Caco-2 (cell line): Measurements from ENCODE around the gene MPIG6B. TPM values are rescaled to one million over a fixed set of nuclear protein-coding genes. Genes with fewer than 3 reads are reported as not detected.

Source experiments
- BruUV-seq: library from RNA; stranded (reverse); fragments of 400-500 nt; replicated peaks from 2 replicates; lab custom pipeline; 2021; lab: Mats Ljungman, UMichigan
- CTCF ChIA-PET: fragments of 300-600 bp; sonication (Branson Sonifier 250); formaldehyde crosslinking; loops from one replicate; lab custom pipeline; 2022; ENCODE audit warnings: antibody characterized with exemption; lab: Charles Lee
- POLR2A ChIA-PET: fragments of 300-600 bp; sonication (Branson Sonifier 250); formaldehyde crosslinking; loops from one replicate; lab custom pipeline; 2022; ENCODE audit warnings: antibody characterized with exemption; lab: Charles Lee
- DNase-seq, 2 experiments: peaks; one replicate each; pipeline versions ENCODE4 v3.0.0 to v3.0.0-alpha.2; 2020 to 2022
- H3K27me3 ChIP-seq: replicated peaks from 2 replicates; pipeline ENCODE4 v1.6.0; 2011; ENCODE audit warnings: low read length; ENCODE audit not compliant: control insufficient read depth, insufficient read depth
- H3K36me3 ChIP-seq: 2 replicates; pipeline ENCODE4 v1.5.1; 2011; ENCODE audit warnings: low read length; ENCODE audit not compliant: control insufficient read depth, insufficient read depth
- H3K4me1 ChIP-seq: fragments of 250-450 bp; sonication (Bioruptor Pico); 2 replicates; pipeline ENCODE4 v1.5.1; 2020; ENCODE audit warnings: mild to moderate bottlenecking
- H3K4me3 ChIP-seq: 2 replicates; pipeline ENCODE4 v1.5.1; 2011; ENCODE audit warnings: low read depth, mild to moderate bottlenecking, control low read depth, low read length
- H3K9me3 ChIP-seq: fragments of 250-450 bp; sonication (Bioruptor Pico); 2 replicates; pipeline ENCODE4 v1.5.1; 2020; ENCODE audit warnings: mild to moderate bottlenecking, moderate library complexity
- H3K27ac Mint-ChIP-seq: one replicate; pipeline ENCODE4 v1.8.0; 2022; ENCODE audit warnings: mixed read lengths; ENCODE audit not compliant: unreplicated experiment
- H3K27me3 Mint-ChIP-seq: one replicate; pipeline ENCODE4 v1.8.0; 2022; ENCODE audit warnings: mixed read lengths; ENCODE audit not compliant: insufficient read depth, unreplicated experiment
- H3K36me3 Mint-ChIP-seq: one replicate; pipeline ENCODE4 v1.8.0; 2022; ENCODE audit warnings: mild to moderate bottlenecking, mixed read lengths; ENCODE audit not compliant: insufficient read depth, unreplicated experiment
- H3K4me1 Mint-ChIP-seq: one replicate; pipeline ENCODE4 v1.8.0; 2022; ENCODE audit warnings: low read depth, mixed read lengths; ENCODE audit not compliant: unreplicated experiment
- H3K4me3 Mint-ChIP-seq: one replicate; pipeline ENCODE4 v1.8.0; 2022; ENCODE audit warnings: mild to moderate bottlenecking, moderate library complexity, mixed read lengths; ENCODE audit not compliant: unreplicated experiment
- H3K9me3 Mint-ChIP-seq: one replicate; pipeline ENCODE4 v1.8.0; 2022; ENCODE audit warnings: mixed read lengths; ENCODE audit not compliant: unreplicated experiment
- intact Hi-C: fragments of 100-400 bp; cut with micrococcal nuclease; formaldehyde crosslinking; loops from one replicate; pipeline ENCODE4 v1.10.0; 2022; ENCODE audit not compliant: unreplicated experiment
- total RNA-seq: library from RNA; stranded (reverse); gene quantifications from 2 replicates; pipeline ENCODE4 v1.2.3, GENCODE V29; 2022
- TF ChIP-seq, protein P1 (sequence below), 2 experiments: fragments of 200-600 bp in 1 of 2; IDR thresholded peaks; 1 replicate in 1 of 2; 2 replicates in 1 of 2; pipeline versions ENCODE4 v1.5.1 to v1.8.0; 2011 to 2022; ENCODE audit warnings: antibody characterized with exemption in 1 of 2, control low read depth in 1 of 2, inconsistent platforms in 1 of 2, low read depth in 1 of 2, low read length in 1 of 2, mild to moderate bottlenecking in 1 of 2, moderate library complexity in 1 of 2; ENCODE audit not compliant: insufficient read depth in 1 of 2, severe bottlenecking in 1 of 2, unreplicated experiment in 1 of 2

Gene MPIG6B
- total RNA-seq, 1 experiment from 2014 or later: not detected

- intact Hi-C loops: no loop called here
- peaks cover 19% of the 10 kb centered on the region for H3K4me1 ChIP-seq
- ChIA-PET POLR2A (interaction anchor here (0.7 to 1.0 kb wide), 2 partner anchors 17 to 90 kb away, joined by 3 to 4 read pairs; no protein-coding TSS in a partner anchor), CTCF (interaction anchor here (1.6 kb wide), 1 partner anchor 46 kb away, joined by 5 read pairs; no protein-coding TSS in a partner anchor)
- H3K36me3 ChIP-seq: peaks cover 5% of the 10 kb centered on the region
- no peaks in the 10 kb centered on the region for H3K27me3 Mint-ChIP-seq
- H3K9me3 ChIP-seq: no peaks in the 10 kb centered on the region
- no peak for DNase-seq
- H3K27me3 ChIP-seq: no peaks in the 10 kb centered on the region
- BruUV-seq: no TSS peak
- no peaks in the 10 kb centered on the region for H3K9me3 Mint-ChIP-seq
- H3K27ac Mint-ChIP-seq: no peak overlapping the region
- peaks cover 33% of the 10 kb centered on the region for H3K36me3 Mint-ChIP-seq
- TF ChIP-seq, protein P1, sequence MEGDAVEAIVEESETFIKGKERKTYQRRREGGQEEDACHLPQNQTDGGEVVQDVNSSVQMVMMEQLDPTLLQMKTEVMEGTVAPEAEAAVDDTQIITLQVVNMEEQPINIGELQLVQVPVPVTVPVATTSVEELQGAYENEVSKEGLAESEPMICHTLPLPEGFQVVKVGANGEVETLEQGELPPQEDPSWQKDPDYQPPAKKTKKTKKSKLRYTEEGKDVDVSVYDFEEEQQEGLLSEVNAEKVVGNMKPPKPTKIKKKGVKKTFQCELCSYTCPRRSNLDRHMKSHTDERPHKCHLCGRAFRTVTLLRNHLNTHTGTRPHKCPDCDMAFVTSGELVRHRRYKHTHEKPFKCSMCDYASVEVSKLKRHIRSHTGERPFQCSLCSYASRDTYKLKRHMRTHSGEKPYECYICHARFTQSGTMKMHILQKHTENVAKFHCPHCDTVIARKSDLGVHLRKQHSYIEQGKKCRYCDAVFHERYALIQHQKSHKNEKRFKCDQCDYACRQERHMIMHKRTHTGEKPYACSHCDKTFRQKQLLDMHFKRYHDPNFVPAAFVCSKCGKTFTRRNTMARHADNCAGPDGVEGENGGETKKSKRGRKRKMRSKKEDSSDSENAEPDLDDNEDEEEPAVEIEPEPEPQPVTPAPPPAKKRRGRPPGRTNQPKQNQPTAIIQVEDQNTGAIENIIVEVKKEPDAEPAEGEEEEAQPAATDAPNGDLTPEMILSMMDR (IDR thresholded peaks at IDR 0.05; ENCODE audit: insufficient read depth in 1 of 2, low read depth in 1 of 2, low read length in 1 of 2, severe bottlenecking in 1 of 2, unreplicated experiment in 1 of 2): no peak
- no peak overlapping the region for H3K4me3 Mint-ChIP-seq
- H3K4me3 ChIP-seq: no peak overlapping the region
- H3K4me1 Mint-ChIP-seq: peaks cover 27% of the 10 kb centered on the region
These were observed 963 bp downstream of the MPIG6B start for GRCh38 chr6:31723980-31724691.

DNA sequence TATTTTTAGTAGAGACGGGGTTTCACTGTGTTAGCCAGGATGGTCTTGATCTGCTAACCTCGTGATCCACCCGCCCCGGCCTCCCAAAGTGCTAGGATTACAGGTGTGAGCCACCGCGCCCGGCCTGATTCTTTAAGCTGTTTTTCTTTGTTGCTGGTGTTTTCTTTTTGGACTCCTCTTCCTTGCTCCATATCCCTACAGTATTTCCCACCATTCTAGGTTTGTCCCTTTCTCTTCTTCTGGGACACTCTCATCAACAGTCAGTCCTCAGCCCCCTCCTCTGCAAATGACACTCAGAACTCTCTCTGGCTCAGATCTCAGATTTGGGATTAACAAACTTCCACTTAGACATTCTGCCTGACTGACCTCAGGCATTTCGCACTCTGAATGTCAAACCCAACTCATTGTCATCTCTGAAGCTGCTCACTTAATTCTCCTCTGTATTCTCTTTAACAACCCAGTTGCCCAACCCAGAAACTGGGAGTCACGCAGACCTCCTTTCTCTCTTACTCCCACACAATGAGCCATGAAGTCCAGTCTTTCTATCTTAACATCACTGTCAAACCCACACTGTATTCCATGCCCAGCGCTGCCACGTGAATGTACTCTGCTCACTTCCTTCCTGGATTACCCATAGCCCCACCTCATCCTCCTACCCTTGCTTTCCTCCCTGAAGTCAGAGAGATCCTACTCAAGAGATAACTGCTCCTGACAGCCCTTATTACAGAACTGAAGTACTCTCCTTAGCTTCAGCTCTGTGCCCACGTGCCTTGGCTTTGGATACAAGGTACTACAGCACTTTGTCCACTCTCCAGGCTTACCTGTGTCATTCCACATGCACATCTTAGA lies 2.6 kb downstream of the MPIG6B start:
- intact Hi-C loops: no loop called here
- TF ChIP-seq, protein P1 (IDR thresholded peaks at IDR 0.05; ENCODE audit: insufficient read depth in 1 of 2, low read depth in 1 of 2, low read length in 1 of 2, severe bottlenecking in 1 of 2, unreplicated experiment in 1 of 2): no peak
- peaks cover 5% of the 10 kb centered on the region for H3K36me3 ChIP-seq
- Mint-ChIP-seq H3K36me3 (peaks cover 49% of the 10 kb centered on the region), H3K4me3 (no peak overlapping the region), H3K27ac (peak overlapping the region; percentile 12), H3K4me1 (peaks cover 20% of the 10 kb centered on the region), H3K27me3 (no peaks in the 10 kb centered on the region), H3K9me3 (no peaks in the 10 kb centered on the region)
- no peaks in the 10 kb centered on the region for H3K9me3 ChIP-seq
- H3K4me1 ChIP-seq: peaks cover 9% of the 10 kb centered on the region
- POLR2A ChIA-PET: interaction anchor here (0.5 kb wide), 1 partner anchor 156 kb away, joined by 6 read pairs; no protein-coding TSS in a partner anchor
- no peak overlapping the region for H3K4me3 ChIP-seq
- H3K27me3 ChIP-seq: no peaks in the 10 kb centered on the region
- DNase-seq: no peak
- BruUV-seq: no TSS peak
- CTCF ChIA-PET: no interaction called here

DNA sequence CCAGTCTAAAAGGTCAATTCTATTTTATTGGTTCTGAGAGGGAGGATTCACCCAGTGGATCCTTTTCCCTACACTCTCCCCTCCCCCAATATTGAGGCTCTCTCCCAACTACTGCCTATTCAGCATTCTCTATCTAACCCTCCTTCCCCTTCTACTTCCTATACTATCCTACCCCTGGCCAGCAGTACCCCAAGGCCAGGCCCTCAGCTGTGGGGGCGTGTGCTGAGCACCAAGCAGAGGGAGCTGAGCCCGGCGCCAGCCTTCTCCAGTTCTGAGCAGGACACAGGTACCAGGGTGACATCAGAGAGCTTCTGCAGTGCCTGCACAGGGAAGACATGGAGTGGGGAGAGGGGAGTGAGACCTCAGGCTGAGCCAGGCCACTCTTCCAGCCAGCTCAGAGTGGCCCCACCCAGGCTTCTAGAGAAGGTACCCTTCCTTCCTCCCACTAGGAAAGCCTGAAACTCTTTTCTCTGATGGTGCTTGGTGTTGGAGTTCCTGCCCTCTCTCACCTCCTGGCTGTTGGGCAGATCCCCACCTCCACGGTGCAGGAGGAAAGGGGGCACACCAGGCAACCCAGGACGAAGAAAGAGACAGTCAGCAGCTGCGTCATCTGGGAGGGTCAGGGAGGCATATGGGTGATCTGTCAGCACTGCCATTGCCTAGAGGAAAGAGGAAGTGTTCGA lies 4.0 kb downstream of the MPIG6B start:
- Mint-ChIP-seq H3K36me3 (peaks cover 63% of the 10 kb centered on the region), H3K27ac (peak overlapping the region; percentile 5), H3K4me1 (peaks cover 18% of the 10 kb centered on the region), H3K4me3 (no peak overlapping the region), H3K9me3 (no peaks in the 10 kb centered on the region), H3K27me3 (no peaks in the 10 kb centered on the region)
- Histone ChIP-seq H3K4me1 (peaks cover 5% of the 10 kb centered on the region; the same call in 1 of the 2 replicates), H3K9me3 (no peaks in the 10 kb centered on the region), H3K4me3 (no peak overlapping the region), H3K36me3 (peaks cover 7% of the 10 kb centered on the region), H3K27me3 (no peaks in the 10 kb centered on the region)
- intact Hi-C loops: no loop called here
- no peak for DNase-seq
- POLR2A ChIA-PET: no interaction called here
- no TSS peak for BruUV-seq
- TF ChIP-seq, protein P1 (IDR thresholded peaks at IDR 0.05; ENCODE audit: insufficient read depth in 1 of 2, low read depth in 1 of 2, low read length in 1 of 2, severe bottlenecking in 1 of 2, unreplicated experiment in 1 of 2): no peak
- CTCF ChIA-PET: no interaction called here
